GM12873 (cell line): Measurements from ENCODE around the gene IRS1.

Experiments used
- CTCF ChIP-seq: IDR thresholded peaks from 2 replicates; pipeline ENCODE4 v1.5.1; 2012; ENCODE audit warnings: low read depth, mild to moderate bottlenecking, moderate library complexity, low read length, control low read depth; ENCODE audit not compliant: insufficient read depth; ENCODE audit errors: missing control alignments

IRS1 gene

GRCh38 chr2:226747288-226747687, 52.3 kb downstream of the IRS1 start:
- no peak for TF ChIP-seq CTCF

GRCh38 chr2:226746196-226746800, 53.3 kb downstream of the IRS1 start:
- no peak for TF ChIP-seq CTCF

GRCh38 chr2:226743915-226744314, 55.7 kb downstream of the IRS1 start:
- TF ChIP-seq CTCF: no peak

- no peak for TF ChIP-seq CTCF
Measured at GRCh38 chr2:226742347-226742746, 57.3 kb downstream of the IRS1 start.

GRCh38 chr2:226740039-226740648, 59.5 kb downstream of the IRS1 start:
- no peak for TF ChIP-seq CTCF

GRCh38 chr2:226739545-226740030, 60.0 kb downstream of the IRS1 start:
- TF ChIP-seq CTCF: no peak

- no peak for TF ChIP-seq CTCF
Measured at GRCh38 chr2:226738821-226739544, 60.6 kb downstream of the IRS1 start.
